ENCODE data around the gene FITM1.
A peak's percentile ranks its signal among the peaks of the same experiment; 100 is the strongest.

The FITM1 gene, protein sequence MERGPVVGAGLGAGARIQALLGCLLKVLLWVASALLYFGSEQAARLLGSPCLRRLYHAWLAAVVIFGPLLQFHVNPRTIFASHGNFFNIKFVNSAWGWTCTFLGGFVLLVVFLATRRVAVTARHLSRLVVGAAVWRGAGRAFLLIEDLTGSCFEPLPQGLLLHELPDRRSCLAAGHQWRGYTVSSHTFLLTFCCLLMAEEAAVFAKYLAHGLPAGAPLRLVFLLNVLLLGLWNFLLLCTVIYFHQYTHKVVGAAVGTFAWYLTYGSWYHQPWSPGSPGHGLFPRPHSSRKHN
- 0.61 to 2.0 reads per million in 2 experiments for total RNA-seq

DNA sequence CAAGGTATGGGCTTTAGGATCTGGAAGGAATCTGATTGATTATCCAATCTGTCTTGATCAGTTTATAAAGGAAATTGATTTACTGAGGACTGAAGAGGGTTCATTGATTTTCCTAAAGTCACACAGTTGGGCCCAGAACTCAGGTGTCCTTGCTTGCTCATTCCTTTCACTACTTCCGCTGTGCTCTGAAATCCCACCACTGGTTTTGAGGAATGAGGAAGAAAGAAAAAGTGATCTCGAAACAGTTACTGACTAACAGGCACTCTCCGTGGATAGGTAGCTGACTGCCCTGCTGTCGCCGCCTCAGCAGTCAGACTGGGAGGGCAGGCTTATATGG is at the start of gene FITM1:
Gene FITM1, plus strand, starts transcription at position 280 of the 337 bp plus-strand sequence. CDS start 905 bp downstream, outside the sequence.
- DNase-seq (ENCODE audit: low read depth) = no peak

DNA sequence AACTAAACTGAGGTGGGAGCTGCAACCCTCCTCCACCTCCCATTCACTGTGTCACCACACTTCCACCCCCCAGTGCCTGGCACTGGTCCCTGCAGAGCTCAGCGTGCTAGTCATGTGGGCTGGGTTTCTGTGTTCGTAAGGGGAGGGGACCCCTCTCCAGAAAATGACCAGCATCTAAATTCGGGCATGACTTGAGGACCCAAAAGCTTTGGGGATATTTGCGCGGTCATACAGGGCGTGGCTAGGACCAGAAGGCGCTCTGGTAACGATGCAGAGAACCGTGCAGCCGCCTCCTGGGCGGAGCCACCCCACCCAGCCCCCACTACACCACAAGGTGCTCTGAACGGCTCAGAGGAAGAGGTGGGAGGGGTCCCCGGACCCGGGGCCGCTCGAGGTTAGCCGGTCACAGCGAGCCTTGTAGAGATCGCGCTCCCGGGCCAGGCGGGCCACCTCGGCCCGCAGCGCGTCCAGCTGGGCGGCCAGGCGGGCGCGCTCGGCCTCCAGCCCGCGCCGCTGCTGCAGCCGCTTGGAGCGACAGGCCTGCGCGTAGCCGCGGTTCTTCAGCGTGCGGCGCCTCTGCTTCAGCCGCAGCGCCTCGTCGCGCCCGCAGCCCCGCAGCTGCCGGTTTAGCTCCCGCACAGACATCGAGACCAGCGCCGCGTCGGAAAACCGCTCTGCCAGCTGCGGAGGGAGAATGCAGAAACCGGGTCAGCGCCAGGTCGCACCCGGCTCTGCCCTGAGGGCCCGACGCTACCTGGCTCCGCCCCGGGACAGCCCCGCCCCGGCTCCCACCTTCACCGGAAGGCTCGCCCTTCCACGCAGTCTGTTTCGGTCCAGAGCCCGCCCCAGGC is 49.3 kb upstream of the FITM1 start:
- DNase-seq (ENCODE audit: low read depth) = peak; percentile 47

DNA sequence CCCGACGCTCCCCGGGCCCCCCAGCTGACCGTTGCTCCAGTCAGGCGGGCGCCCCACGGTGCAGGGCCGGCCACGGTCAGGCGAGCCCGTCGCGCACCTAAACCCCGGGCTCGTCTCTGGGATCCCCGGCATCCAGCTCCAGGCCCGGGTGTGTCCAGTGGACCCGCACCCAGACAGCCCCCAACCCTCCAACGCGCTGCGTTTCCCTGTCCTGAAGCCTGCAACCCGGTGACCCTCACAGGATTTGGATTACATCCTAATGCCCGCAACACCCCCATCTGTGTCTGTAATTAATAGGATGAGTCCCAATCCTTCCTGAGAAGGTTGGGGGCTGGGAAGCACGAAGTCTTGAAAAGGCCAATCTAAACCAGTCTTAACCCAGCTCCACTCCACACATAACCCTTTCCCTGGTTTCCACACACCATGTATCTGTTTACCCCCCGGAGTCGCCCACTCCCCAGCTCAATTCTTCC is 48.7 kb upstream of the FITM1 start:
- no peak for DNase-seq (ENCODE audit: low read depth)

DNA sequence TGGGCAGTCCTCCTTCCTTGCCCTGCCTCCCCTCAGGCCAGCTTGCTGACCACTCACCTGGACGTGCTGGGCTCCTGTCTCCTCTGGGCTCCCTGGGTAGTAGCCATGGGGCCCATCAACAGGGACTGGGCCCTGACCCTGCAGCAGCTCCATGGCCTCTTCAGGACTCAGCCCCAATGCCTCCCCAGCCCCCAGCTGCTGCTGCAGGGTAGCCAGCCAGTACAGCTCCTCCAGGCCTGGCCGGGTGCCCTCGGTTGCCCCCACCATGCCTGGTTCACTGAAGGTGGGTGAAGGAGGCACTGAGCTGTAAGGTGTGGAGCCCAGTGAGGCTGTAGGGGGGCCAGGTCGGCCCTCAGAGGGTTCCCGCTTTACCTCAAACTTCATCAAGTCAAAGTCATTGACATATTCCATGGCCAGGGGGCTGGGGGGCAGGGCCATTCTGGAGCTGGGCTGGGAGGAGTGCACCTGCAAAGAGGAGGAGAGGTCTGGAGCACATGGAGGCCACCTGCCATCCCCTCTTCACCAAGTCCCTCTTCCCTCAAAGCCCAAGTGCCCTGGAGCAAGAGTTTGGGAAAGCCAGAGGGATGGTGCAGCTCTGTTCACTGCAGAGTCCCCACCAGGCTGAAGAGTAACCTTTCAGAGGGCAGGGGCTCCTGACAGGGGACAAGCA is 47.9 kb upstream of the FITM1 start:
- DNase-seq (ENCODE audit: low read depth) = no peak

DNA sequence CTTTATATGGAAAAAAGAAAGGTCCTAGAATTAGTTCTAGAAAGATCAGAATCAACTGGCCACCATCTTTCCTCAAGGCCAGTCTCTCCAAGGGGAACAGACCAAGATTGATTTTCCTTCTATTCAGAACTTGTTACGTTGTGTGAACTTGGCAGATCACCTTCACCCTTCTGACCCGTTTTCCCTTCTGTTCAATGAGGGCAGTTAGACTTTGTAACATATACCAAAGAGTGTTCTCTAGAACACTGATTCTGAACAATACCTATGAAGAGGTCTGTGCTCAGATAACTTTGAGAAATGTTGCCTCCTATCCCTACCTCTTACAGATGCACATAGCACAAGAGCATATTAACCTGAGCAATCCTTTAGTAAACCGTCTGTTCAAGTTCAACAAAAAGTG is 47.0 kb upstream of the FITM1 start:
- no peak for DNase-seq (ENCODE audit: low read depth)

DNA sequence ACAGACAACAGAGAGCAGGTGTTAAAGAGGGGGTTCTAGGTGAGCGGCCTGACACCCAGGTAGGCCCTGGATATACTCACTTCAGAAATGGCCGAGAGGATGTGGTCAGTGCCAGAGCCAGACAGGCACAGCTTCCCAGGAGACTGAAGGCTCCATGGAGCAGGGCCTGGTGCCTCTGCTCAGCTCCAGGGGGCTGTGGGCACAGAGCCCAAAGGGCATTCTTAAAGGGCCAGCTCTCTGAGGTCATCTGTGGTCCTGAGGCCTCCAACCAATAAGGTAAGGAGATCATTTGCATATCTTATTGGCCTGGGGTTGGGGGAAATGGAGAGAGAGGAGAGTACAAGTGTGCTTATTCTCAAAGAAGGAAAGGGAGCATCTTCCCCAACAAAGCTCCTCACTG is 46.0 kb upstream of the FITM1 start:
- no peak for DNase-seq (ENCODE audit: low read depth)

DNA sequence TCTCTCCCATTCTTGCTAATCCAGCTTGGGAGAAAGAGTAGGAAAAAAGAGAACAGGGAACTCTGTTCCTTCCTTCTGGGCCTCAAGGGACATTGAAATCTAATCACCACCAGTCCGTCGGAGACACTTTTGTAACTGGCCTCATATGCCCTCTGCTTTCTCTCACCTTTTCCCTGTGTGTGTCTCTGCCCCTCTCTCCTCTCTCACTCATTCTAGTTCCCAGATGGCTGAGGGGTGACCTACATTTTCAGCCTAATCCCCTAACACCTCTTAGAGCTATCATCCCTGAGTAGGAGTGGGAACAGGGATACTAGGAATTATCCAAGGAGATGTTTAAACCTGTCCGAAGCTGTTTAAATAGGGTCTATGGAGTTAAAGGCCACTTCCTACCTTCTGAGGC is 45.2 kb upstream of the FITM1 start:
- DNase-seq (ENCODE audit: low read depth) = no peak

DNA sequence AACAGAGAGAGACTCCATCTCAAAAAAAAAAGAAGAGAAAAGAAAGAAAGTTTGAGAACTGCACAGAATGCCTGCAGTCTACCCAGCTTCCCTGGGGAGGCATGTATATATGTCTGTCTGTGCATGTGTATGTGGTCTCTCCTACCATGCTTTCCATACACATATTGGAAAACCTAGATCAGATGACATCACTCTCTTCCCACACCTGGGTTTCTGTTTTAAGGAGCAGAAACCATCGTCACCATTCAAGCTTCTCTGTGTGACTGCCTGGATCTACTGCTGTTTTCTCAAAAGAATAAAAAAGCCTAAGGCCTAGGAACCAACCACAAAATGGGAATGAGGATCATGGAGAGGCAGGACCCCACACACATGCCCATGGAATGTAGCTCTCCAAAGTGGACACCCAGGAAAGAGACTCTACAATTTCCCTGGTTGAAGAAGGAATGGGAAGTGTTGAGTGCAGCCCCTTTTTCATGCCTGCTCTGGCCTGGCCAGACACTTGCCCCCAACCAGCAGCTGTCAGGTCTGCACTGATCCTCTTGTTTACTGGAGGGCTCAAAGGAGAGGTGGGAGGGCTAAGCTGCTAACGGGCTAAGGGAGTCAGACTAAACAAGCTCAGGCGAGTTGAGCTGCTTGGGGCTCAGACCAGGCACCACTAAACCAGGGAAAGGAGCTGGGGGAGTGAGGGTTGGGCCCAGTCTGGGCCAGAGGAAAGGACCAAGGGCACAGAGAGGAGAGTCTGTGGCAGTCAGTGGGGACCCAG is 44.1 kb upstream of the FITM1 start:
- no peak for DNase-seq (ENCODE audit: low read depth)

DNA sequence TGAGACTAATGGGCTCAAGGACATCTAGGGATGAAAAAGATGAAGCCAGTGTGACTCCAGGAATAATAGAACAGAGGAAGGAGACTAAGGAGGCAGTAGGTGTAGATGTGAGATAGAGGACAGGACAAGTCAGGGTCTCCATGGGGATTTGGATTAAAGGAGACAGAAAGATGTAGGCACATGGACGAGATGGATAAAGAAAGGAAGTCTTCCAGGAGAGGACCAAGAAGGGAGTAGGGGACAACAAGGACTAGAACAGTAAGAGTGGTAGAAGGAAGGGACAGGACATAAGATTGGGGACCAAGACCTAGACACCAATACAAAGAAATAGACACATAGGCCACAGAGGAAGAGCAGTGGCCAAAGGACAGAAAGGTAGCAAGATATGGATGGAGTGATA is 43.5 kb upstream of the FITM1 start:
- no peak for DNase-seq (ENCODE audit: low read depth)

DNA sequence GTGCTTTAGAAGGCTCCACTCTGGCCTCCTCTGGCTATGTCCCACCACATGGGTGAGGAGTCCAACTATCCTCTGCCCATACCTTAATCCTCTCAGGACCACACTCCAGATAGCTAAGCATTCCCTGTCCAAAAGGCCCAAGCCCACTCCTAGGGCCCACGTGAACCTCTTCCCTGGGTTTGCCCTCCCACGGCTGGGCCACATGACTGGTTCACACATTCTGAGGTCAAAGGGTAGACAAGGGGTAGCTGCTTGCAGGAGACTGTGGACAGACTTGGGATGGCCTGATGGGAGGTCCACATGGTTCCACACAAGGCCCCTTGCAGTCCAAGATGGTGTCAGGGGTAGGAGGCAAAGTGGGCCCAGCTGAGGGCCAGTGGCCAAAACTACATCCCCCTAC is 42.4 kb upstream of the FITM1 start:
- no peak for DNase-seq (ENCODE audit: low read depth)

DNA sequence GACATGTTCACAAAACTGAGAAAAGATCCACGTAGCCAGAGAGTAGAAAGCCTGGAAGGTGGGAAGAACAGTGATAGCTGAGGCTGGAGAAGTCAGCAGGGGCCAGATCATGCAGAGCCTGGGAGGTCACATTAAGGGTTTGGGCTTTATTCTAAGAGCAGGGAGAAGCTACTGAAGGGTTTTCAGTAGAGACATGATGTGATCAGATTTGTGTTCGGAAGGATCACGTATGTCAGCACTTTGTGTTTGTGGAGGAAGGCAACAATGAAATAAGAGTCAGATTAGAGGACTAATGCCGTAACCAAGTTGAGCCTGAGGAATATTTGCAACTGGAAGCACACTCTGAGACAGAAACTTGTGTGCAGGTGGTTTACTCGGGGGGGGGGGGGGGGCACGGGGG is 40.6 kb upstream of the FITM1 start:
- DNase-seq (ENCODE audit: low read depth) = no peak

DNA sequence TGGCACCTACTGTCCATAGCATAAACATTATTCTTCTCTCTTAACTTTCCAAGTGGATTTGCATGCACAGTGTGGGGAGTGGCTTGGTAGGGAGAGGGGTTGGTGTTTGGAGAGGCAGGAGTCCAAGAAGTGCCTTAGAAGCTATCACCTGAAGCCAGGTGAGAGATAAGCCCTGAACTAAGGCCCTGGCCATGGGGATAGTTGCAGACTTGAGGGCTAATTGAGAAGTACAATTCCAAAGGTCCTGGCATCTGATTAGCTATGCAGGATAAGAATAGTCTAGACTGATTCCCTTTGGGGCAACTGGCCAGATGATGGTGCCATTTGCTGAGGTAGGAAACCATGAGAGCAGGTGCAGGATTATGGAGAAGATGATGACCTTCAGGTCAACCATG is 38.4 kb upstream of the FITM1 start:
- no peak for DNase-seq (ENCODE audit: low read depth)

DNA sequence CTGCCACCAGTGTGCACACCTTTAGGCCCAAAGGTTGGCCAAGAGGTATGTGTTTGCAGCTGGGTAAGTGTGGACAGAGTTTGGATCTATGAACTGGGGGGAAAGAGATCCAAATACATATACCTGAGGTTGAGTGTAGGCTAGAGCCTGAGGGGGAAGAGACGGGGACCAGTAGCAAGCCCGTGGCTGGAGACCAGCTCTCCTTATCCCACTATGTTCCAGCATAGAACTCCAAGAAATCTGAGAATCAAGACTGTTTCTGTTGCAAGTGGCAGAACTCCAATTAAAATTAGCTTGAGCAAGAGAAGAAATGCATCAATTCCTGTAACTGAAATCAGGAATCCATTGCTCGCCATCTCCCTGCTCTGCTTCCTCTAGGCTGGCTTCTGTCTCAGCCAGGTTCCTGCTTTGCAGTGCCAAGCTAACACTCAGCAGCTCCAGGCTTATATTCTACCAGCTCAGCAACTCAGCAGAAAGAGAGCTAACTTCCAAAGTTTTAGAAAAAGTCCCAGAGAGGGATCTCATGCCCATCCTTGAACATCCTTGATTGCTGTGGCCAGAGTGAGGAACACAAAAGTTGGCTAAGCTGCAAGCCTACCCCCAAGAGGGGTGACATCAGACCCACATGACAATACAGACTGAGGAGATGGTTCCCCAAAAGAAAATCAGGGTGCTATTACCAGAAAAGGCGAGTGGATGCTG is 37.8 kb upstream of the FITM1 start:
- no peak for DNase-seq (ENCODE audit: low read depth)

DNA sequence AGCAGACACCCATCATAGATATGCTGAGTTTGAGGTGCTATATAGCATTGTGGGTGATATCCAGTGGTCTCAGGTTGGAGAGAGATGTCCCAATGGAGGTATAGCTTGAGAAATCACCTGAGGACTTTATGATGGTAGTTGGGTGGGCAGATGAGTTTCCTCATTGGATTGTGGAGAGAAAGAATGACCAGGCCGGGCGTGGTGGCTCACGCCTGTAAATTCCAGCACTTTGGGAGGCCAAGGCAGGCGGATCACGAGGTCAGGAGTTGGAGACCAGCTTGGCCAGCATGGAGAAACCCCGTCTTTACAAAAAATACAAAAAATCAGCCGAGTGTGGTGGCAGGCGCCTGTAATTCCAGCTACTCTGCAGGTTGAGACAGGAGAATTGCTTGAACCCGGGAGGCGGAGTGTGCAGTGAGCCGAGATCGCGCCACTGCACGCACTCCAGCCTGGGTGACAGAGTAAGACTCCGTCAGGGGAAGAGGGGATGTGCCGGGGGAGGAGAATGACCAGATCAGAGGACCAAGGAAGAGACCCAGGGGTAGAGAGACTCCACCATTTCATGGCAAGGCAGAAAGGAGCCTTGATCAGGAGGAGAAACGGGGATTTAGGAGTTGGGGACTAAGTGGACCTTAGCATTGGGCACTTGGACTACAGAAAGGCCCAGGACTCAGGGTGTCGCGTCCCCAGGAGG is 37.1 kb upstream of the FITM1 start:
- no peak for DNase-seq (ENCODE audit: low read depth)

DNA sequence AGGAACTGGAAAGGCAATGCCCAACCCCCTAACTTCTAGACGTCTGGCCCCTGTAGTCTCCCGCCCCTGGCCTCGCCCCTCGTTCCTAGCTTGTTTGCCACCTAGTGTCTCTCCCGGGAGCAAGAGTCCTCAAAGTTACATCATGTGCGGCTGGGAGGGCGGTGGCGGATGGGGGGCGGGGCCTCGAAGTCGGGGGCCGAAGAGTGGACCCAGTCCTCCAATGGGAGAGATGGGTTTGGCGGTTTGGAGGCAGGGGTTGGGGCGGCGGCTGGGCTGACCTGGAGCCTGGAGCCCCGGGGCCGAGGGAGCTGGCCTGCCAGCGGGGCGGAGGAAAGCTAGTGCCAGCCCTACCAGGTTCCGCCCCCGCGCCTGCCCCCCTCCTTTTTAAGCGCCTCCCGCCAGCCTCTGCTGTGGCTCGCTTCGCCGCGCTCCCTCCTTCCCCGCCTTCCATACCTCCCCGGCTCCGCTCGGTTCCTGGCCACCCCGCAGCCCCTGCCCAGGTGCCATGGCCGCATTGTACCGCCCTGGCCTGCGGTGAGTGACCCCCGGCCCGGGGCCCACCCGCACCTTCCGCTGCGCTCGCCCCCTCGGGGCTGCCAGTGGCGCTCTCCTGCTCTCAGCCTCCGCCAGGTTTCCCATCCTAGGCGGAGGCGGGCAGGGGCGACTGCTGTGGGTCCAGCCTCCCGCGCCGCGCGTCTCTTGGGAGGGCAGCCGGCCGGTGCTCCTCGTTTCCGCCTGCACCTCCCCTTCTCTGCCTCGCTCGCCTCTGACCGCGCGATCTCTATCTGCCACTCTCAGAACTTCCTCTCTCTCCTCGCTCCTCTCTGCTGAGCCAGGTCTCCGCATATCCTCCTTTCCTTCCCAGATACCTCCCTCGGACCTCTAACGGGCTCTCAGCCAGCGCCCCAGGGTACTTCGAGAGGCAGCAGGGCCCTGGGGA is 36.3 kb upstream of the FITM1 start, which contains the start of gene PCK2:
Gene PCK2, plus strand, starts transcription at position 411 of the 940 bp plus-strand sequence. Its CDS starts 95 bp downstream, at position 506.
- DNase-seq (ENCODE audit: low read depth) = peak; percentile 54

DNA sequence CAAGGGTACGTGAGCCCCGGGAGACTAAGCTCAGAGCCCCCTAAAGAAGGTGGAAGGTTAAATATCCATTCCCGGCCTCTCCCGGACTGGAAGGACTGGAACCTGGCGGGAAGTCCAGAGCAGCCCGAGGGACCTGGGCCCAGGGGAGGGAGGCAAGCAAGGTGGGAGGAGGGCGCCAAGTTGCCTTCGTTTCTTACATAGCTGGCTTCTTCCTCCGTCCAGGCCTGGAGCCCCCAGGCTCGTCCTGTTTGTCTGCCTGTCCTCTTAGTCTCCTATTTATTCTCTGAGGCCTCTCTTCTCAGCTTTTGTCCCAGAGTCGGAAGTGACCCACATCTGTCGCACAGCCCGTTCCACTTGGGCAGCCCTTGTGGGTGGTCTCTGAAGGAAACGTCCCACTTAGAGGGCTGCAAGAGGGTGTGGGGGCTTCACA is 35.6 kb upstream of the FITM1 start:
- DNase-seq (ENCODE audit: low read depth) = no peak

DNA sequence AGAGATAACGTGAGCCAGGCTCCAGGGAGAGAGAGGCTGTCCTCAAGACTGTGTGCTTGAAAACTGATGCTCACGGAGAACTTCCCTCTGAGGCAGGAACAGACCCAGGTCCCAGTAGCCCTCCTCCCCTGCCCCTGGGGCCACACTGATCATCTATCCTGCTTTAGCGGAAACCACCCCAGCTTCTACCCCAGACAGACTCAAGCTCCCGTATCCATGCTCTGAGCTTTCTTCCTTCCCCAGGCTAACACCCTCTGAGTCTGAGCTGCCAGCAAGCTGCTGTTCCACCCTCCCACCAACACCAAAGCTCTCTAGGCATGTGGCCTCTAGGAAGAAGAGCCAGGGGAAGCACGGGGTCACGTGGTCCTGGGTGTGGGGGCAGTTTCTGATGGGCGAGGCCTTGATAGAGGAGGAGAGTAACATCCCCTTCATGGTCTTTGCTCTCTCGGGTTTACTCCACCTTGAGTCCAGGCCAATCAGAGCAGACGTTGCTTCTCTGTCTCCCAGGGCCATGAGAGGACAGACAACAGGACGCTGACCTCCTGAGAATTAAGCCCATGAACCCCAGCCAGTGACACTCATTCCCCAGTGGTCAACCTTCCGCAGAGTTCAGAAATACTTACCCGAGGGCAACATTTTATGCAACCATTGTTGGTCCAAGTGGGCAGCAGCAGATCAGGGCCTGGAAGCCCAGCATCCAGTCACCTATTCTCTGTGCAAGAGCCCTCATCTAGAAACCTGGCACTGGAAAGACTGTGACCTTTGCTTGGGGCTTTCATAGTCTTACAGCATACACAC is 35.0 kb upstream of the FITM1 start:
- DNase-seq (ENCODE audit: low read depth) = no peak

DNA sequence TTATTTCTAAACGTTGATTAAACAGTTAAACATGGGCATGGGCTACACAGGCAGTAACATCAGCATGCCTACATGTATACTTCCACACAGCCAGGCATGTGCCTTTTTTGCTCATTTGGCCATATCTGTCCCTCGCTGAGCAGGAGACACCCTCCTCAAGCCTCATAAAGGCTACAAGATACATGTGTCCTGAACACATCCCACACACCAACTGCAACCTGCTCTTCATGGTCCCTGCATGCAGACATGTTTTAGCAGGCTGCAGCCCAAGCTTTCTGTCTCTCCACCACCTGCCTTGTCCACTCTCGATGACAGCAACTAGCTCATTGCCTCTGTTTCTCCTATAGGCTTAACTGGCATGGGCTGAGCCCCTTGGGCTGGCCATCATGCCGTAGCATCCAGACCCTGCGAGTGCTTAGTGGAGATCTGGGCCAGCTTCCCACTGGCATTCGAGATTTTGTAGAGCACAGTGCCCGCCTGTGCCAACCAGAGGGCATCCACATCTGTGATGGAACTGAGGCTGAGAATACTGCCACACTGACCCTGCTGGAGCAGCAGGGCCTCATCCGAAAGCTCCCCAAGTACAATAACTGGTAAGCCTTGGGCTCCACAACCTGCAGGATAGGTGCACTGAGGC is 33.8 kb upstream of the FITM1 start:
- DNase-seq (ENCODE audit: low read depth) = no peak

Data from T follicular helper cell (primary cell).